WERI-Rb-1 (cell line): ENCODE data around the gene MEGF9.
"Not testable (repeated sequence)": the region's sequence is repeated elsewhere in the genome, so short reads cannot be mapped to it uniquely, and the experiment has no call there.

Experiments
- DNase-seq: peaks from one replicate; pipeline ENCODE4 v3.0.0-alpha.2; 2020
- H3K27ac ChIP-seq: fragments of 250-450 bp; sonication (Bioruptor Pico); 2 replicates; pipeline ENCODE4 v1.5.1; 2020; ENCODE audit warnings: mild to moderate bottlenecking, moderate library complexity
- H3K27me3 ChIP-seq: fragments of 250-450 bp; sonication (Bioruptor Pico); 2 replicates; pipeline ENCODE4 v1.5.1; 2021; ENCODE audit warnings: mild to moderate bottlenecking, low read depth, moderate library complexity; ENCODE audit not compliant: insufficient read depth, severe bottlenecking
- H3K36me3 ChIP-seq: fragments of 250-450 bp; sonication (Bioruptor Pico); 2 replicates; pipeline ENCODE4 v1.5.1; 2020; ENCODE audit warnings: mild to moderate bottlenecking, moderate library complexity
- H3K4me3 ChIP-seq: 2 replicates; pipeline ENCODE4 v1.5.1; 2011; ENCODE audit warnings: low read depth, mild to moderate bottlenecking, control low read depth, low read length
- H3K9me3 ChIP-seq: fragments of 250-450 bp; sonication (Bioruptor Pico); 2 replicates; pipeline ENCODE4 v1.5.1; 2021; ENCODE audit warnings: mild to moderate bottlenecking, moderate library complexity; ENCODE audit not compliant: severe bottlenecking
- CTCF ChIP-seq: IDR thresholded peaks from 2 replicates; pipeline ENCODE4 v1.5.1; 2011; ENCODE audit warnings: low read depth, mild to moderate bottlenecking, control low read depth, inconsistent platforms, low read length

Gene MEGF9

GRCh38 chr9:120630333-120630732 is 83.9 kb downstream of the MEGF9 start:
- Histone ChIP-seq H3K9me3 (peaks cover 9% of the 10 kb centered on the region), H3K27me3 (no peaks in the 10 kb centered on the region), H3K4me3 (no peak overlapping the region), H3K27ac (no peak overlapping the region), H3K36me3 (no peaks in the 10 kb centered on the region)
- no peak for DNase-seq
- no peak for TF ChIP-seq CTCF

- not testable (repeated sequence) for DNase-seq, H3K27me3 ChIP-seq, H3K9me3 ChIP-seq, H3K36me3 ChIP-seq, H3K4me3 ChIP-seq, H3K27ac ChIP-seq
These were observed 85.3 kb downstream of the MEGF9 start for GRCh38 chr9:120628925-120629497.

- Histone ChIP-seq H3K36me3 (no peaks in the 10 kb centered on the region), H3K27me3 (no peaks in the 10 kb centered on the region), H3K27ac (no peak overlapping the region), H3K4me3 (no peak overlapping the region), H3K9me3 (peaks cover 2% of the 10 kb centered on the region)
- no peak for TF ChIP-seq CTCF
- no peak for DNase-seq
These were observed 85.9 kb downstream of the MEGF9 start for GRCh38 chr9:120628207-120628924.

GRCh38 chr9:120627073-120627472 is 87.2 kb downstream of the MEGF9 start:
- no peak for TF ChIP-seq CTCF

GRCh38 chr9:120626512-120626911 is 87.8 kb downstream of the MEGF9 start:
- DNase-seq: no peak
- H3K4me3 ChIP-seq: no peak overlapping the region
- no peak for TF ChIP-seq CTCF
- H3K36me3 ChIP-seq: no peaks in the 10 kb centered on the region
- no peak overlapping the region for H3K27ac ChIP-seq
- no peaks in the 10 kb centered on the region for H3K27me3 ChIP-seq
- H3K9me3 ChIP-seq: no peaks in the 10 kb centered on the region

More at GRCh38 chr9:120627073-120627472, 87.2 kb downstream of the MEGF9 start:
- H3K36me3 ChIP-seq: no peaks in the 10 kb centered on the region
- H3K4me3 ChIP-seq: no peak overlapping the region
- DNase-seq: no peak
- H3K9me3 ChIP-seq: no peaks in the 10 kb centered on the region
- no peak overlapping the region for H3K27ac ChIP-seq
- H3K27me3 ChIP-seq: no peaks in the 10 kb centered on the region

- no peaks in the 10 kb centered on the region for H3K27me3 ChIP-seq
- H3K9me3 ChIP-seq: no peaks in the 10 kb centered on the region
- no peak overlapping the region for H3K27ac ChIP-seq
- no peak overlapping the region for H3K4me3 ChIP-seq
- no peak for TF ChIP-seq CTCF
- DNase-seq: no peak
- no peaks in the 10 kb centered on the region for H3K36me3 ChIP-seq
These were observed 89.0 kb downstream of the MEGF9 start for GRCh38 chr9:120625222-120625621.
